ENCODE results near the gene VARS2.

The VARS2 gene

DNA sequence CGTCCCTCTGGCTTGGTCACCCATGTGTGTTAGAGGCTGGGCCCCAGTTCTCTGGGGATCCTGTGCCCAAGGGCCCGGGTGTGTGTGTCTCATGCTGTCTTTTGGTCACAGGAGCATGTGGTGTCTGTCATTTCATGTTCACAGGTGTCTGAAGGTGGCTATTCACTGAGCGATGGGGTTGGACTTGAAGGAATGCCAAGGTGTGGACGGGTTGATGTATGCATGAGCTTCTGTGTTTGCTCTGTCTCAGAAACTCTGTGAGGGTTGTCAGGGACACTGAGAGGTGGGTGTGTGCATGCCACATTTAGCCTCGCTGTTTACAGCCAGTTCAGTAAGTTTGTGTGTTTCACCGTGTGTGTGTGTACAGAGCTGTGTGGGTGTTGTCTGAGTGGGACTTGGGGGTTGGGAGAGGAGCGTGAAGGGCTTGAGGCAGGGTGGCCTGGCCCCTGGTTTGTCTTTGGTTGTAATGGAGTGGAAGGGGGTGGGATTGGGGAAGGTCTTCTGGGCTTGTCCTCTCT lies 28.5 kb upstream of the VARS2 start:
- H3K27me3 ChIP-seq: no peaks in the 10 kb centered on the region
- peaks cover 33% of the 10 kb centered on the region for H3K4me1 ChIP-seq
- peak overlapping the region; percentile 71 for H3K4me3 ChIP-seq (ENCODE audit: low read depth, low read length)
- no peaks in the 10 kb centered on the region for H3K36me3 ChIP-seq
- no peak for DNase-seq
- H3K9me3 ChIP-seq: no peaks in the 10 kb centered on the region
- no peak for TF ChIP-seq CTCF (IDR thresholded peaks at IDR 0.05; ENCODE audit: low read depth, low read length)

- H3K9me3 ChIP-seq: no peaks in the 10 kb centered on the region
- H3K4me1 ChIP-seq: peaks cover 33% of the 10 kb centered on the region
- DNase-seq: peak; percentile 73
- no peaks in the 10 kb centered on the region for H3K27me3 ChIP-seq
- no peaks in the 10 kb centered on the region for H3K36me3 ChIP-seq
- no peak for TF ChIP-seq CTCF (IDR thresholded peaks at IDR 0.05; ENCODE audit: low read depth, low read length)
- H3K4me3 ChIP-seq (ENCODE audit: low read depth, low read length): peak overlapping the region; percentile 71
Measured at GRCh38 chr6:30885999-30886896, 27.8 kb upstream of the VARS2 start.

DNA sequence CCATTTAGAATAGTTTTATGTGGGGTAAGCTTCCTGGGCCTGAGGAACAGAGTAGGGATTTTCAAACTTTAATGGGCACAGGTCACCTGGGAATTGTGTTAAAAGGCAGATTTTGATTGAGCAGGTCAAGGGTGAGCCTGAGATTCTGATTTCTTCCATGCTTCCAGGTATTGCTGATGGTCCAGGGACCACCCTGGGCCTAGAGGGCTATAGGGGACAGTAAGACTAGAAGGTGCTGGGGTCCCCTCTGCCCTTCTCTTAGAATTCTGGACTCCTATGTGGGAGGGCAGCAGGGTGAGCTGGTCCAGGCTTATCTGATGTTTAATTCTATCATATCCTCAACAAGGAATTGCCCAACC lies 27.2 kb upstream of the VARS2 start:
- H3K9me3 ChIP-seq: no peaks in the 10 kb centered on the region
- H3K27me3 ChIP-seq: no peaks in the 10 kb centered on the region
- no peak for DNase-seq
- H3K36me3 ChIP-seq: no peaks in the 10 kb centered on the region
- peaks cover 28% of the 10 kb centered on the region for H3K4me1 ChIP-seq
- no peak overlapping the region for H3K4me3 ChIP-seq (ENCODE audit: low read depth, low read length)
- no peak for TF ChIP-seq CTCF (IDR thresholded peaks at IDR 0.05; ENCODE audit: low read depth, low read length)

GRCh38 chr6:30887901-30888815 lies 25.9 kb upstream of the VARS2 start:
- Histone ChIP-seq H3K9me3 (no peaks in the 10 kb centered on the region), H3K4me3 (ENCODE audit: low read depth, low read length) (no peak overlapping the region), H3K4me1 (peaks cover 23% of the 10 kb centered on the region), H3K27me3 (no peaks in the 10 kb centered on the region), H3K36me3 (no peaks in the 10 kb centered on the region)
- no peak for TF ChIP-seq CTCF (IDR thresholded peaks at IDR 0.05; ENCODE audit: low read depth, low read length)
- DNase-seq: peak; percentile 30

GRCh38 chr6:30888816-30889495 lies 25.1 kb upstream of the VARS2 start:
- H3K4me3 ChIP-seq (ENCODE audit: low read depth, low read length): no peak overlapping the region
- H3K27me3 ChIP-seq: no peaks in the 10 kb centered on the region
- no peak for TF ChIP-seq CTCF (IDR thresholded peaks at IDR 0.05; ENCODE audit: low read depth, low read length)
- no peak for DNase-seq
- no peaks in the 10 kb centered on the region for H3K9me3 ChIP-seq
- no peaks in the 10 kb centered on the region for H3K36me3 ChIP-seq
- H3K4me1 ChIP-seq: peaks cover 15% of the 10 kb centered on the region
